ENCODE results near the gene PIGM.

Gene PIGM

GRCh38 chr1:159985473-159985872, 46.3 kb downstream of the PIGM start:
- DNase-seq: no peak

GRCh38 chr1:159983681-159984080, 48.1 kb downstream of the PIGM start:
- no peak for DNase-seq

- DNase-seq: no peak
Observed at GRCh38 chr1:159982280-159982679, 49.5 kb downstream of the PIGM start.

- no peak for DNase-seq
Observed at GRCh38 chr1:159981351-159982055, 50.3 kb downstream of the PIGM start.

GRCh38 chr1:159980786-159981185, 51.0 kb downstream of the PIGM start:
- no peak for DNase-seq

GRCh38 chr1:159980076-159980475, 51.7 kb downstream of the PIGM start:
- no peak for DNase-seq

- DNase-seq: no peak
Observed at GRCh38 chr1:159979257-159979656, 52.5 kb downstream of the PIGM start.

- DNase-seq: no peak
Observed at GRCh38 chr1:159978107-159978398, 53.7 kb downstream of the PIGM start.

GRCh38 chr1:159977364-159978106, 54.3 kb downstream of the PIGM start:
- no peak for DNase-seq
